Measurements from ENCODE around the gene CXCL17.

DNA sequence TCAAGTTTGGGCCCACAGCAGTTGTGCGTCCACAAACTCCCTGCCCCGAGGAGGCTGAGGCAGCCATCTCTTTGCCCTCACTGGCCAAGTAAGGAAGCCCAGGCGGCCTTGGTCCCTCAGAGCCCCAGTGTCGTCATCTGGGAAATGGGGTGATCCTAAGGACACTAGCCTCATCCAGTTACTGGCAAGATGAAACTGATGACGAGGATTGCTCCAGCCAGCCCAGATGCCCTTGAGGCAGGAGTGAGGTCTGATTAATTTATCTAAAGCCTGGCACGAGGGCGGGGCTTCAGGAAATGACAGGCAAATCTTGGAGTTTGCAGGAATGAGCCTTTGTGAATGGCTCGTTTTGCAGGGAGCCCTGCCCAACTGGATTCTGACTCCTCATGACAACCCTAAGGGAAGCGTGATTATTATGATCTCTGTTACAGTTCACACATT is 21.1 kb downstream of the CXCL17 start:
- TF ChIP-seq CTCF (IDR thresholded peaks at IDR 0.05; ENCODE audit: poor library complexity) (no peak), EZH2 (IDR thresholded peaks at IDR 0.05; ENCODE audit: borderline replicate concordance) (no peak), EZH2phosphoT487 (IDR thresholded peaks at IDR 0.05; ENCODE audit: low read depth, severe bottlenecking, unreplicated experiment) (no peak)
